ENCODE results near the gene DCDC2C. TPM values are rescaled to one million over a fixed set of nuclear protein-coding genes. Genes with fewer than 3 reads are reported as not detected.

DCDC2C gene
- total RNA-seq, 1 experiment from 2014 or later = not detected

- Histone ChIP-seq H3K27me3 (replicated peaks; ENCODE audit: control insufficient read depth, insufficient read depth, low read length) (no peaks in the 10 kb centered on the region), H3K9me3 (no peaks in the 10 kb centered on the region), H3K4me3 (ENCODE audit: low read depth, low read length) (no peak overlapping the region), H3K36me3 (ENCODE audit: control insufficient read depth, insufficient read depth, low read length) (no peaks in the 10 kb centered on the region), H3K4me1 (no peaks in the 10 kb centered on the region)
- Mint-ChIP-seq H3K27ac (ENCODE audit: unreplicated experiment) (no peak overlapping the region), H3K4me1 (ENCODE audit: low read depth, unreplicated experiment) (no peaks in the 10 kb centered on the region), H3K36me3 (ENCODE audit: insufficient read depth, unreplicated experiment) (no peaks in the 10 kb centered on the region), H3K27me3 (ENCODE audit: insufficient read depth, unreplicated experiment) (peaks cover 18% of the 10 kb centered on the region), H3K9me3 (ENCODE audit: unreplicated experiment) (no peaks in the 10 kb centered on the region), H3K4me3 (ENCODE audit: unreplicated experiment) (no peak overlapping the region)
- ChIA-PET POLR2A (no interaction called here), CTCF (no interaction called here)
- BruUV-seq (replicated peaks) = no TSS peak
- no peak for TF ChIP-seq CTCF (IDR thresholded peaks at IDR 0.05; ENCODE audit: insufficient read depth in 1 of 2, low read depth in 1 of 2, low read length in 1 of 2, severe bottlenecking in 1 of 2, unreplicated experiment in 1 of 2)
- no peak for DNase-seq
- intact Hi-C loops (cut with micrococcal nuclease; ENCODE audit: unreplicated experiment) = no loop called here
These were observed 172.8 kb downstream of the DCDC2C start for GRCh38 chr2:3876221-3876620.

- ChIA-PET POLR2A (no interaction called here), CTCF (no interaction called here)
- Histone ChIP-seq H3K4me3 (ENCODE audit: low read depth, low read length) (no peak overlapping the region), H3K4me1 (no peaks in the 10 kb centered on the region), H3K27me3 (replicated peaks; ENCODE audit: control insufficient read depth, insufficient read depth, low read length) (no peaks in the 10 kb centered on the region), H3K9me3 (no peaks in the 10 kb centered on the region), H3K36me3 (ENCODE audit: control insufficient read depth, insufficient read depth, low read length) (no peaks in the 10 kb centered on the region)
- BruUV-seq (replicated peaks) = no TSS peak
- H3K4me3 Mint-ChIP-seq (ENCODE audit: unreplicated experiment) = no peak overlapping the region
- H3K4me1 Mint-ChIP-seq (ENCODE audit: low read depth, unreplicated experiment) = no peaks in the 10 kb centered on the region
- no peak for TF ChIP-seq CTCF (IDR thresholded peaks at IDR 0.05; ENCODE audit: insufficient read depth in 1 of 2, low read depth in 1 of 2, low read length in 1 of 2, severe bottlenecking in 1 of 2, unreplicated experiment in 1 of 2)
- H3K36me3 Mint-ChIP-seq (ENCODE audit: insufficient read depth, unreplicated experiment) = no peaks in the 10 kb centered on the region
- peaks cover 20% of the 10 kb centered on the region for H3K27me3 Mint-ChIP-seq (ENCODE audit: insufficient read depth, unreplicated experiment)
- H3K27ac Mint-ChIP-seq (ENCODE audit: unreplicated experiment) = no peak overlapping the region
- no peak for DNase-seq
- H3K9me3 Mint-ChIP-seq (ENCODE audit: unreplicated experiment) = no peaks in the 10 kb centered on the region
- intact Hi-C loops (cut with micrococcal nuclease; ENCODE audit: unreplicated experiment) = no loop called here
These were observed 173.3 kb downstream of the DCDC2C start for GRCh38 chr2:3876685-3877084.

- Mint-ChIP-seq H3K4me1 (ENCODE audit: low read depth, unreplicated experiment) (no peaks in the 10 kb centered on the region), H3K9me3 (ENCODE audit: unreplicated experiment) (peaks cover 12% of the 10 kb centered on the region), H3K4me3 (ENCODE audit: unreplicated experiment) (no peak overlapping the region), H3K27me3 (ENCODE audit: insufficient read depth, unreplicated experiment) (peaks cover 5% of the 10 kb centered on the region), H3K36me3 (ENCODE audit: insufficient read depth, unreplicated experiment) (no peaks in the 10 kb centered on the region), H3K27ac (ENCODE audit: unreplicated experiment) (no peak overlapping the region)
- intact Hi-C loops (cut with micrococcal nuclease; ENCODE audit: unreplicated experiment) = no loop called here
- BruUV-seq (replicated peaks) = no TSS peak
- Histone ChIP-seq H3K9me3 (no peaks in the 10 kb centered on the region), H3K27me3 (replicated peaks; ENCODE audit: control insufficient read depth, insufficient read depth, low read length) (no peaks in the 10 kb centered on the region; the same call in 1 of the 2 replicates), H3K36me3 (ENCODE audit: control insufficient read depth, insufficient read depth, low read length) (no peaks in the 10 kb centered on the region), H3K4me1 (no peaks in the 10 kb centered on the region), H3K4me3 (ENCODE audit: low read depth, low read length) (no peak overlapping the region)
- no peak for DNase-seq
- ChIA-PET CTCF (no interaction called here), POLR2A (interaction anchor here (0.6 kb wide), 1 partner anchor 155 kb away, joined by 4 read pairs; no protein-coding TSS in a partner anchor)
- TF ChIP-seq CTCF (IDR thresholded peaks at IDR 0.05; ENCODE audit: insufficient read depth in 1 of 2, low read depth in 1 of 2, low read length in 1 of 2, severe bottlenecking in 1 of 2, unreplicated experiment in 1 of 2) = no peak
These were observed 182.6 kb downstream of the DCDC2C start for GRCh38 chr2:3885629-3886628.
